Measurements from ENCODE around the gene ATXN7L1.
"Not testable (repeated sequence)": the region's sequence is repeated elsewhere in the genome, so short reads cannot be mapped to it uniquely, and the experiment has no call there.

The ATXN7L1 gene

GRCh38 chr7:105599551-105599950 is 276.8 kb downstream of the ATXN7L1 start:
- no peak for DNase-seq (ENCODE audit: low read depth)
- TF ChIP-seq, protein P1, sequence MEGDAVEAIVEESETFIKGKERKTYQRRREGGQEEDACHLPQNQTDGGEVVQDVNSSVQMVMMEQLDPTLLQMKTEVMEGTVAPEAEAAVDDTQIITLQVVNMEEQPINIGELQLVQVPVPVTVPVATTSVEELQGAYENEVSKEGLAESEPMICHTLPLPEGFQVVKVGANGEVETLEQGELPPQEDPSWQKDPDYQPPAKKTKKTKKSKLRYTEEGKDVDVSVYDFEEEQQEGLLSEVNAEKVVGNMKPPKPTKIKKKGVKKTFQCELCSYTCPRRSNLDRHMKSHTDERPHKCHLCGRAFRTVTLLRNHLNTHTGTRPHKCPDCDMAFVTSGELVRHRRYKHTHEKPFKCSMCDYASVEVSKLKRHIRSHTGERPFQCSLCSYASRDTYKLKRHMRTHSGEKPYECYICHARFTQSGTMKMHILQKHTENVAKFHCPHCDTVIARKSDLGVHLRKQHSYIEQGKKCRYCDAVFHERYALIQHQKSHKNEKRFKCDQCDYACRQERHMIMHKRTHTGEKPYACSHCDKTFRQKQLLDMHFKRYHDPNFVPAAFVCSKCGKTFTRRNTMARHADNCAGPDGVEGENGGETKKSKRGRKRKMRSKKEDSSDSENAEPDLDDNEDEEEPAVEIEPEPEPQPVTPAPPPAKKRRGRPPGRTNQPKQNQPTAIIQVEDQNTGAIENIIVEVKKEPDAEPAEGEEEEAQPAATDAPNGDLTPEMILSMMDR (IDR thresholded peaks at IDR 0.05; ENCODE audit: low read depth, low read length, missing control alignments), result no peak
- no peak overlapping the region for H3K4me3 ChIP-seq (ENCODE audit: low read depth, low read length)

GRCh38 chr7:105599080-105599479 is 277.3 kb downstream of the ATXN7L1 start:
- not testable (repeated sequence) for DNase-seq (ENCODE audit: low read depth); H3K4me3 ChIP-seq (ENCODE audit: low read depth, low read length)

DNA sequence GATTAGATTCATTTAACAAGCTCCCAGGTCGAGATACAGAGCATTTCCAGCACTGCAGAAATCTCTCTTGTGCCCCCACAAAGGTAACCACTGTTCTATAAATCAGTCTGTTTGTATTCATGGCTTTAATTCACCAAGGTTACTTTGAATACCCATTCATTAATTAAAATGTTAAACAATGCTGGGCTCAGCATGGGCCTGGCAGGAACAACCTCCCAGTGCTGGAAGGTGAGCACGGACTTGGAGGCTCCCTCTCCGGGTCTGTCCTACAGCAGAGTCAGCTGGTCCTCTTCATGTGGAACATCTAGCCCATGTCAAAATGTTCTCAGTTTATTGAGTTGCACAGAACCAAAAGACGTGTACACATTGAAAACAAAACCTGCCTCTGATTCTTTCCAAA is 279.5 kb downstream of the ATXN7L1 start:
- TF ChIP-seq, protein P1 (IDR thresholded peaks at IDR 0.05; ENCODE audit: low read depth, low read length, missing control alignments), result no peak
- DNase-seq (ENCODE audit: low read depth), result no peak
- H3K4me3 ChIP-seq (ENCODE audit: low read depth, low read length), result no peak overlapping the region

- TF ChIP-seq, protein P1 (IDR thresholded peaks at IDR 0.05; ENCODE audit: low read depth, low read length, missing control alignments), result peak; percentile 22
- H3K4me3 ChIP-seq (ENCODE audit: low read depth, low read length), result no peak overlapping the region
- DNase-seq (ENCODE audit: low read depth), result no peak
Observed at GRCh38 chr7:105594034-105594433, 282.4 kb downstream of the ATXN7L1 start.

- DNase-seq (ENCODE audit: low read depth), result no peak
- TF ChIP-seq, protein P1 (IDR thresholded peaks at IDR 0.05; ENCODE audit: low read depth, low read length, missing control alignments), result no peak
- no peak overlapping the region for H3K4me3 ChIP-seq (ENCODE audit: low read depth, low read length)
Observed at GRCh38 chr7:105591522-105591921, 284.9 kb downstream of the ATXN7L1 start.

DNA sequence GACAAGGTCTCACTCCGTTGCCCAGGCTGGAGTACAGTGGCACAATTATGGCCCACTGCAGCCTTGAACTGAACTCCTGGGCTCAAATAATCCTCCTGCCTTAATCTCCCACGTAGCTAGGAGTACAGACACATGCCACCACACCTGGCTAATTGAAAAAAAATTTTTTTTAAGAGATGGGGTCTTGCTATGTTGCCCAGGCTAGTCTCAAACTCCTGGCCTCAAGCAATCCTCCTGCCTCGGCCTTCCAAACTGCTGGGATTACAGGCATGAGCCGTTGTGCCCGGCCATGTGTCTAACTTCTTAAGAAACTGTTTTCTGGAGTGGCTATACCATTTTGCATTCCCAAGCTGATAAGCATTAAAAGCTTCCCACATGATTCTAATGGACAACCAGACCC is 285.6 kb downstream of the ATXN7L1 start:
- no peak for DNase-seq (ENCODE audit: low read depth)
- TF ChIP-seq, protein P1 (IDR thresholded peaks at IDR 0.05; ENCODE audit: low read depth, low read length, missing control alignments), result no peak
- H3K4me3 ChIP-seq (ENCODE audit: low read depth, low read length), result no peak overlapping the region

- H3K4me3 ChIP-seq (ENCODE audit: low read depth, low read length), result no peak overlapping the region
- DNase-seq (ENCODE audit: low read depth), result peak; percentile 30
- TF ChIP-seq, protein P1 (IDR thresholded peaks at IDR 0.05; ENCODE audit: low read depth, low read length, missing control alignments), result peak; percentile 80
Observed at GRCh38 chr7:105589356-105590077, 286.9 kb downstream of the ATXN7L1 start.

Measured in GM12864 (cell line).